DND-41 (cell line): ENCODE results near the gene MICA.

Experiments used
- ATAC-seq: fragments of 200-7000 bp; cut with Tn5 transposase; 3 replicates; pipeline ENCODE4 v1.9.1; 2021; ENCODE audit warnings: low read depth; ENCODE audit not compliant: insufficient read depth
- DNase-seq: peaks from one replicate; pipeline ENCODE4 v3.0.0-alpha.2; 2020
- H2AFZ ChIP-seq: 2 replicates; pipeline ENCODE4 v1.6.0; 2012; ENCODE audit warnings: low read depth, low read length
- H3K27ac ChIP-seq: 2 replicates; pipeline ENCODE4 v1.5.1; 2012; ENCODE audit warnings: low read length, inconsistent platforms
- H3K27me3 ChIP-seq: fragments of 200-600 bp; sonication (generic); 2 replicates; pipeline ENCODE4 v1.6.0; 2012; ENCODE audit warnings: low read length, mild to moderate bottlenecking, inconsistent platforms; ENCODE audit not compliant: insufficient read depth, poor library complexity
- H3K36me3 ChIP-seq: 2 replicates; pipeline ENCODE4 v1.5.1; 2012; ENCODE audit warnings: low read length, inconsistent platforms; ENCODE audit not compliant: insufficient read depth
- H3K4me1 ChIP-seq: 2 replicates; pipeline ENCODE4 v1.5.1; 2012; ENCODE audit warnings: mild to moderate bottlenecking, low read length; ENCODE audit not compliant: insufficient read depth
- H3K4me2 ChIP-seq: 2 replicates; pipeline ENCODE4 v1.6.0; 2012; ENCODE audit warnings: mild to moderate bottlenecking, moderate library complexity, low read length, inconsistent platforms; ENCODE audit not compliant: insufficient read depth
- H3K4me3 ChIP-seq, 2 experiments: fragments of 200-600 bp in 1 of 2; shearing (Covaris generic) in 1 of 2; 2 replicates each; pipeline ENCODE4 v1.5.1; 2012 to 2016; ENCODE audit warnings: inconsistent platforms in 2 of 2, low read length in 2 of 2, mild to moderate bottlenecking in 2 of 2, low read depth in 1 of 2, moderate library complexity in 1 of 2
- H3K79me2 ChIP-seq: 2 replicates; pipeline ENCODE4 v1.6.0; 2012; ENCODE audit warnings: low read length, inconsistent platforms; ENCODE audit not compliant: insufficient read depth
- H3K9ac ChIP-seq: 2 replicates; pipeline ENCODE4 v1.6.0; 2012; ENCODE audit warnings: low read depth, mild to moderate bottlenecking, inconsistent platforms, low read length, moderate library complexity
- H3K9me3 ChIP-seq: 2 replicates; pipeline ENCODE4 v1.5.1; 2012; ENCODE audit warnings: low read length, moderate library complexity, mild to moderate bottlenecking, inconsistent platforms; ENCODE audit not compliant: insufficient read depth, severe bottlenecking
- H4K20me1 ChIP-seq: 2 replicates; pipeline ENCODE4 v1.6.0; 2012; ENCODE audit warnings: low read length; ENCODE audit not compliant: insufficient read depth
- CTCF ChIP-seq: IDR thresholded peaks from 2 replicates; pipeline ENCODE4 v1.5.1; 2012; ENCODE audit warnings: borderline replicate concordance, low read length, moderate library complexity, mild to moderate bottlenecking; ENCODE audit not compliant: poor library complexity, severe bottlenecking; ENCODE audit errors: extremely low read depth
- EZH2 ChIP-seq: IDR thresholded peaks from 3 replicates; pipeline ENCODE4 v1.6.1; 2012; ENCODE audit warnings: borderline replicate concordance, low read depth, mild to moderate bottlenecking, moderate library complexity, low read length, inconsistent platforms; ENCODE audit not compliant: severe bottlenecking

Gene MICA

GRCh38 chr6:31460361-31461025 lies 57.1 kb downstream of the MICA start:
- Histone ChIP-seq H4K20me1 (no peaks in the 10 kb centered on the region), H3K4me2 (no peak overlapping the region), H3K27ac (no peak overlapping the region), H3K4me3 (no peak overlapping the region), H3K36me3 (no peaks in the 10 kb centered on the region), H3K79me2 (no peaks in the 10 kb centered on the region), H3K9me3 (no peaks in the 10 kb centered on the region), H3K27me3 (no peaks in the 10 kb centered on the region), H2AFZ (no peak overlapping the region), H3K4me1 (no peaks in the 10 kb centered on the region), H3K9ac (no peak overlapping the region)
- TF ChIP-seq CTCF, result no peak
- no peak for TF ChIP-seq EZH2
- DNase-seq, result no peak
- ATAC-seq, result no peak

- Histone ChIP-seq H3K27ac (no peak overlapping the region), H3K9me3 (no peaks in the 10 kb centered on the region), H3K9ac (no peak overlapping the region), H3K36me3 (no peaks in the 10 kb centered on the region), H3K79me2 (no peaks in the 10 kb centered on the region), H3K27me3 (no peaks in the 10 kb centered on the region), H2AFZ (no peak overlapping the region), H4K20me1 (0 out of 2 replicates have a peak, but pooled peaks cover 4% of the 10 kb centered on the region), H3K4me3 (no peak overlapping the region), H3K4me1 (no peaks in the 10 kb centered on the region), H3K4me2 (no peak overlapping the region)
- no peak for DNase-seq
- no peak for ATAC-seq
- TF ChIP-seq CTCF (no peak), EZH2 (no peak)
These were observed 58.9 kb downstream of the MICA start for GRCh38 chr6:31462026-31462963.

GRCh38 chr6:31462964-31463870 lies 59.8 kb downstream of the MICA start:
- ATAC-seq, result no peak
- Histone ChIP-seq H3K9me3 (no peaks in the 10 kb centered on the region), H3K9ac (no peak overlapping the region), H4K20me1 (0 out of 2 replicates have a peak, but pooled peaks cover 4% of the 10 kb centered on the region), H3K4me3 (no peak overlapping the region), H3K4me2 (no peak overlapping the region), H3K27me3 (no peaks in the 10 kb centered on the region), H3K4me1 (no peaks in the 10 kb centered on the region), H3K27ac (no peak overlapping the region), H3K36me3 (no peaks in the 10 kb centered on the region), H3K79me2 (no peaks in the 10 kb centered on the region), H2AFZ (no peak overlapping the region)
- no peak for DNase-seq
- TF ChIP-seq EZH2 (no peak), CTCF (no peak)
